ENCODE measurements around the gene TSPAN18. TPM values are rescaled to one million over a fixed set of nuclear protein-coding genes. Genes with fewer than 3 reads are reported as not detected.

TSPAN18 gene
- total RNA-seq, 4 donors from 2014 or later, result 27.7 to 70.1 (median 50.2) TPM

DNA sequence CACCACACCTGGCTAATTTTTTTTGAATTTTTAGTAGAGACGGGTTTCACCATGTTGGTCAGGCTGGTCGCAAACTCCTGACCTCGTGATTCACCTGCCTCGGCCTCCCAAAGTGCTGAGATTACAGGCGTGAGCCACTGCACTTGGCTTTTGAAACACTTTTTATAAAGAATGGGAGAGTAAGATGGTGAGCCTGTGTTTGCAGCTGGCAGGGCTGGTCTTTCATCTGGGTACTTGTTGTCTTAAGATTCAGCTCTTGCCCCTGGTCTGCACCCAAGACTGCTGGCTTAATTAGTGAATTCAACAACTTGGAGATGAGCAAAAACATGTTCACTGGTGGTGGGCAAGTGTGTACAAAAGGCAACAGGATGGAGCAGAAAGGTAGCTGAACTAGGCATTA is 4.0 kb downstream of the TSPAN18 start:
- Histone ChIP-seq H3K36me3 (no peaks in the 10 kb centered on the region), H3K9me3 (no peaks in the 10 kb centered on the region), H3K4me3 (no peak overlapping the region), H3K27me3 (no peaks in the 10 kb centered on the region), H3K27ac (replicated peaks in 1 of 4) (peak overlapping the region; percentile 88 to 93 (median 88)), H3K4me1 (peaks cover 69 to 96% (median 91%) of the 10 kb centered on the region in 4 donors)
- TF ChIP-seq POLR2AphosphoS5 (IDR thresholded peaks at IDR 0.05), result no peak
- no peak for DNase-seq (ENCODE audit: extremely low spot score)
- intact Hi-C loops (cut with DNase I), result no loop called here
- 75% methylated on average over 5 of the region's 5 CpGs for WGBS

DNA sequence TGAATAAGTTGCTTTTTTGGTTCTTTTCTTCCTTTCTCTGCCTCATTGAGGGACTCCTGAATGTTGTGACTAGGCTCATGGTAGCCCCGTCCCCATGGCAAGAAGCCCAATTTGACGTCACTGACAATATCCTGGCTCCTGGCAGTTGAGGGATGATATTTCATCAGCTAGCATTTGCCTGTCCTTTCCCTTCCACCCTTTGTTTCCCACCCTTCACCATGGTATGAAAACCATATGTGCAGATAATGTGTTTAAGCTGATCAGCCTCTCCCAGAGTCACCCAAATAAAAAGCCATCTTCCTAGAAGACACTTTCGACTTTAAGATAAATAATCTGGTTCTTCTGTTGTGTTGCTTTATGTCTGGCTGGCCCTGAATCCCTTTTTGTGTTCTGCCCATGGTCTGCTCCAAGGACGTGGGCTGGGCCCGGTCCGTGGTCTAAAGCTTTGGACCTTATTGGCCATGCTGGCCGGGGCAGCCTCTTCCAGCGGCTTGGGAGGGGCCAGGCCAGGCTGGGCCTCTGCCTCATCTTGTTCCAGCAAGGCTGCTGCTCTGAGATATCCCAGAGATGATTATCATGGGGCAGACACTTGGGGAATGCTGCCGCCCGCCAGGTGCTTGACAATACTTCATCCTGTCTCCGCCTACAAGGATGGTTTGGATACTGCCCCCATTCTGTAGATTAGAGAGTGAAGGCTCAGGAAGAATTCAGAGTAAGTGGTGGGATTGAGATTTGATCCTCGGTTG is 5.1 kb downstream of the TSPAN18 start:
- Histone ChIP-seq H3K4me1 (peaks cover 61 to 95% (median 93%) of the 10 kb centered on the region in 4 donors), H3K4me3 (no peak overlapping the region), H3K27ac (replicated peaks in 1 of 4) (peak overlapping the region; percentile 88 to 93 (median 88)), H3K27me3 (no peaks in the 10 kb centered on the region), H3K9me3 (no peaks in the 10 kb centered on the region), H3K36me3 (no peaks in the 10 kb centered on the region)
- DNase-seq (ENCODE audit: extremely low spot score), result no peak
- intact Hi-C loops (cut with DNase I), result no loop called here
- no peak for TF ChIP-seq EP300 (IDR thresholded peaks at IDR 0.05)
- peak in 1 of 2 donors; percentile 18 for TF ChIP-seq POLR2AphosphoS5 (IDR thresholded peaks at IDR 0.05)
- TF ChIP-seq, protein P1, sequence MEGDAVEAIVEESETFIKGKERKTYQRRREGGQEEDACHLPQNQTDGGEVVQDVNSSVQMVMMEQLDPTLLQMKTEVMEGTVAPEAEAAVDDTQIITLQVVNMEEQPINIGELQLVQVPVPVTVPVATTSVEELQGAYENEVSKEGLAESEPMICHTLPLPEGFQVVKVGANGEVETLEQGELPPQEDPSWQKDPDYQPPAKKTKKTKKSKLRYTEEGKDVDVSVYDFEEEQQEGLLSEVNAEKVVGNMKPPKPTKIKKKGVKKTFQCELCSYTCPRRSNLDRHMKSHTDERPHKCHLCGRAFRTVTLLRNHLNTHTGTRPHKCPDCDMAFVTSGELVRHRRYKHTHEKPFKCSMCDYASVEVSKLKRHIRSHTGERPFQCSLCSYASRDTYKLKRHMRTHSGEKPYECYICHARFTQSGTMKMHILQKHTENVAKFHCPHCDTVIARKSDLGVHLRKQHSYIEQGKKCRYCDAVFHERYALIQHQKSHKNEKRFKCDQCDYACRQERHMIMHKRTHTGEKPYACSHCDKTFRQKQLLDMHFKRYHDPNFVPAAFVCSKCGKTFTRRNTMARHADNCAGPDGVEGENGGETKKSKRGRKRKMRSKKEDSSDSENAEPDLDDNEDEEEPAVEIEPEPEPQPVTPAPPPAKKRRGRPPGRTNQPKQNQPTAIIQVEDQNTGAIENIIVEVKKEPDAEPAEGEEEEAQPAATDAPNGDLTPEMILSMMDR (IDR thresholded peaks at IDR 0.05), result no peak
- 36% methylated on average over 12 of the region's 12 CpGs for WGBS

DNA sequence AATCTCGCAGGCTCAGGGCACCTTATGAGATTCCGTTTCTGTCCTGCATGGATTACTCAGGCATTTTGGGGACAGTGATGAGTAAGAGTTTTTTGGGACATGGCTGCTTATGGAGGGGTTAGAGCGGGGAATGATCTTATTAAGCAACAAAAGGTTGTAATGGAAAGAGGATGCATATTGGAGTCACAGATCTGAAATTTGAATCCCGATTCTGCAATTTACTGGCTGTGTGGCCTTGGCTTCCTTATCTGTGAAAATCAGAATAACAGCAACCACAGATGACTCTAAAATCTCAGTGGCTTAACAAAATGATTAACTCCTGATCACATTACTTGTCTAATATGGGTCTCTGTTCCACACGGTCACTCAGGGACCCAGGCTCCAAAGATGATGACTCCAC is 5.8 kb downstream of the TSPAN18 start:
- no peaks in the 10 kb centered on the region for H3K27me3 ChIP-seq
- WGBS, result 92% methylated on average over 5 of the region's 5 CpGs
- no peaks in the 10 kb centered on the region for H3K9me3 ChIP-seq
- peaks cover 61 to 98% (median 95%) of the 10 kb centered on the region in 4 donors for H3K4me1 ChIP-seq
- no peaks in the 10 kb centered on the region for H3K36me3 ChIP-seq
- peak overlapping the region; percentile 88 to 93 (median 88) for H3K27ac ChIP-seq (replicated peaks in 1 of 4)
- intact Hi-C loops (cut with DNase I), result no loop called here
- DNase-seq (ENCODE audit: extremely low spot score), result no peak
- TF ChIP-seq, protein P1 (IDR thresholded peaks at IDR 0.05), result no peak
- no peak for TF ChIP-seq POLR2AphosphoS5 (IDR thresholded peaks at IDR 0.05)
- TF ChIP-seq POLR2A (IDR thresholded peaks at IDR 0.05; ENCODE audit: low read depth), result no peak
- TF ChIP-seq EP300 (IDR thresholded peaks at IDR 0.05), result no peak
- H3K4me3 ChIP-seq, result no peak overlapping the region

DNA sequence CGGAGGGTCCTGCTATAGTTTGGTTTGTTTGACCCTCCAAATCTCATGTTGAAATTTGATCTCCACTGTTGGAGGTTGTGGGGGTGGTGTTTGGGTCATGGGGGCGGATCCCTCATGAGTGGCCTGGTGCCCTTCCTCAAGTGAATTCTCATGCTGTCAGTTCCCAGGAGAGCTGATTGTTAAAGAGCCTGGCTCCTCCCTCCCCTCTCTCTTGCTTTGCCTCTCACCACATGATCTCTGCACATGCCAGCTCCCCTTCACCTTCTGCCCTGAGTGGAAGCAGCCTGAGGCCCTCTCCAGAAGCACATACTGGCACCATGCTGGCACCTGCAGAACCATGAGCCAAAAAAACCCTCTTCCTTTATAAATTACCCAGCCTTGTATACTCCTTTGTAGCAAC is 7.1 kb downstream of the TSPAN18 start:
- intact Hi-C loops (cut with DNase I), result no loop called here
- no peak for DNase-seq (ENCODE audit: extremely low spot score)
- Histone ChIP-seq H3K4me1 (peaks cover 51 to 94% (median 94%) of the 10 kb centered on the region in 4 donors), H3K27ac (replicated peaks in 1 of 4) (peak overlapping the region; percentile 71 to 93 (median 88)), H3K9me3 (no peaks in the 10 kb centered on the region), H3K36me3 (peaks cover 0 to 4% (median 0%) of the 10 kb centered on the region in 4 donors), H3K4me3 (no peak overlapping the region), H3K27me3 (no peaks in the 10 kb centered on the region)
- no CpG with 5 or more reads among the region's 2 CpGs for WGBS
- TF ChIP-seq EP300 (IDR thresholded peaks at IDR 0.05) (no peak), POLR2A (IDR thresholded peaks at IDR 0.05; ENCODE audit: low read depth) (no peak)

DNA sequence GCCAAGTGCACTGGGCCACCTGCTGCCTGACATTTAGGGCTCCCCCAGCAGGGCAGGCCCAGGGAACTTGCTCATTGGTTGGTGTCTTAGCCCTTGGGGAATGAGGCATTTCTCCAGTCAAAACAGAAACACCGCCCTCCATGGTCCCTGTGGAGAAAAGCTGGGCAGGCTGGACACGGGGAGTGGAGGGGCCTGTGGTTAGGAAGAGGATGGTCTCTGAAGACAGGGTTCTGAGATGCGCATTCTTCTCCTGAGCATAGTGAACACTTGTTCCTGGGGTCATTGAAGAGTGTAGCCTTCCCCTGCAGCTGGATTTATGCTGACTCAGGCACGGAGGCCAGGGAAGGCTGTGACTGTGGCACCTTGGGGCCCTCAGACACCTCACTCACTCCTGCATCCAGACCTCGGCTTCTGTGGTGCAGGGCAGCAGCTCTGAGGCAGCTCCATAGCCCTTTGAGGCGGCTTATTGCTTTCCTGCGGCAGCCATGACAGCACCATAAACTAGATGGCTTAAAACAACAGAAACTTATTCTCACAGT is 8.2 kb downstream of the TSPAN18 start:
- 52% methylated on average over 5 of the region's 7 CpGs for WGBS
- Histone ChIP-seq H3K27ac (replicated peaks in 1 of 4) (peak overlapping the region; percentile 71 to 93 (median 88)), H3K36me3 (peaks cover 0 to 4% (median 0%) of the 10 kb centered on the region in 4 donors), H3K9me3 (no peaks in the 10 kb centered on the region), H3K4me1 (peaks cover 47 to 94% (median 93%) of the 10 kb centered on the region in 4 donors), H3K27me3 (no peaks in the 10 kb centered on the region), H3K4me3 (no peak overlapping the region)
- TF ChIP-seq EP300 (IDR thresholded peaks at IDR 0.05) (no peak), POLR2A (IDR thresholded peaks at IDR 0.05; ENCODE audit: low read depth) (no peak), POLR2AphosphoS5 (IDR thresholded peaks at IDR 0.05) (no peak)
- TF ChIP-seq, protein P1 (IDR thresholded peaks at IDR 0.05), result no peak
- no peak for DNase-seq (ENCODE audit: extremely low spot score)
- intact Hi-C loops (cut with DNase I), result no loop called here
